ENCODE measurements around the gene ADAMTS8.

- no peak for TF ChIP-seq CTCF (IDR thresholded peaks at IDR 0.05)
- no peak for TF ChIP-seq EP300 (IDR thresholded peaks at IDR 0.05)
These were observed 44.8 kb downstream of the ADAMTS8 start for GRCh38 chr11:130383344-130384211.
